PFSK-1 (cell line): Measurements from ENCODE around the gene TBX4.

ENCODE experiments used
- FOXP2 ChIP-seq: optimal IDR thresholded peaks from 2 replicates; pipeline ENCODE3; 2011; ENCODE audit warnings: borderline replicate concordance, control low read depth, inconsistent platforms; ENCODE audit not compliant: insufficient read depth; ENCODE audit errors: extremely low read length, extremely low read depth
- POLR2AphosphoS5 ChIP-seq: IDR thresholded peaks from 2 replicates; pipeline ENCODE4 v1.6.1; 2012; ENCODE audit warnings: low read depth, mild to moderate bottlenecking, control low read depth, low read length, moderate library complexity
- REST ChIP-seq, 2 experiments: IDR thresholded peaks; 2 replicates each; pipeline versions ENCODE4 v1.6.1 to v1.8.0; 2011 to 2012; ENCODE audit warnings: low read depth in 2 of 2, low read length in 2 of 2, control low read depth in 1 of 2, inconsistent platforms in 1 of 2, mild to moderate bottlenecking in 1 of 2, moderate library complexity in 1 of 2; ENCODE audit not compliant: insufficient read depth in 1 of 2

GRCh38 chr17:61470530-61471136, 18.4 kb downstream of the TBX4 start:
- TF ChIP-seq FOXP2: no peak
- no peak for TF ChIP-seq POLR2AphosphoS5
- TF ChIP-seq REST (IDR thresholded peaks at IDR 0.05; ENCODE audit: insufficient read depth in 1 of 2, low read depth in 2 of 2, low read length in 2 of 2): no peak
